ENCODE measurements around the gene ATF2. TPM values are rescaled to one million over a fixed set of nuclear protein-coding genes. Genes with fewer than 3 reads are reported as not detected.

ATF2 gene
- total and polyA plus RNA-seq, 2 of the 4 experiments (the other 2 are of a cell fraction), result 23.2 to 60.0 TPM

DNA sequence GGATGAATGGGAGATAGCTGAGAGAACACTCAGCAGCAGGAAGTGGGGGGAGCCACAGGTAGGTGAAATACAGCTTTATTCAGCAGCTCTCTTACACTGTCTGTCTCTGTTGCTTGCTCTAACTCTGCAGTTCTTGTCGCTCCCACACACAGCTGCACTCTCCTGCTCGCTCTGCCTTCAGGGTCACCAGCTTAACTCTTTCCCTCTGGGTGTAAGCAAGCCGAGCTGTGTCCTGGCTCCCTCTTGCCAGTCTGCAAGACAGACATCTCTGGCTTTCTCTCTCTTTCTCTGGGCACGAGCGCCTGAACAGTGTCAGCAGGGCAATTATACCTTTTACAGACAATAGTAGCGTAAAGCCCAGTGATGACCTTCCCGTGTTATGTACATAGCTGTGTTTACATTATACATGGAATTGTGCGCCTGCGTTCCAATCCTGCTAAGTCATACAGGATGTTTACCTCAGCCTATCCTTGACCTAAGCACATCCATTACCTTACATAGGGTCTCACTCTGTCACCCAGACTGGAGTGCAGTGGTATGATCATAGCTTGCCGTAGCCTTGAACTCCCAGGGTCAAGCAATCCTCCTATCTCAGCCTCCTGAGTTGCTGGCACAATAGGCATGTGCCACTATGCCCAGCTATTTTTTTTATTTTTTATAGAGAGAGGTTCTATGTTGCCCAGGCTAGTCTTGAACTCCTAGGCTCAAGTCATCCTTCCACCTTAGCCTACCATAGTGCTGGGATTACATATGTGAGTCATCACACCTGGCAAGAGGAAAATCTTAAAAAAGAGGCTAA, 105.0 kb downstream of the ATF2 start:
- Histone ChIP-seq H3K9me1 (ENCODE audit: insufficient read depth, low read length) (no peaks in the 10 kb centered on the region; the same call in 1 of the 2 replicates), H2BK120ac (ENCODE audit: low read depth, low read length) (no peak overlapping the region), H3K56ac (ENCODE audit: extremely low read depth, insufficient read depth, low read length) (no peak overlapping the region), H3K79me1 (ENCODE audit: low read depth in 1 of 2, low read length in 2 of 2) (no peaks in the 10 kb centered on the region), H2BK15ac (ENCODE audit: low read depth, low read length) (no peak overlapping the region), H3K23ac (ENCODE audit: low read depth, low read length) (no peak overlapping the region), H3K4me3 (ENCODE audit: insufficient read depth, low read depth, low read length) (no peak overlapping the region), H3K4me2 (ENCODE audit: low read depth, low read length) (no peak overlapping the region), H3K9ac (ENCODE audit: low read depth, low read length) (no peak overlapping the region), H4K20me1 (ENCODE audit: insufficient read depth, low read length) (no peaks in the 10 kb centered on the region), H3K36me3 (ENCODE audit: control insufficient read depth, insufficient read depth, low read length) (peaks cover 2% of the 10 kb centered on the region; the same call in 1 of the 2 replicates), H3K4me1 (ENCODE audit: control insufficient read depth, insufficient read depth, low read length) (no peaks in the 10 kb centered on the region), H2BK5ac (ENCODE audit: low read depth, low read length, poor library complexity, severe bottlenecking) (no peak overlapping the region), H4K5ac (ENCODE audit: low read depth, low read length) (no peak overlapping the region), H2AK9ac (replicated peaks; ENCODE audit: low read depth, low read length, poor library complexity) (no peak overlapping the region), H4K8ac (ENCODE audit: low read depth in 2 of 2, low read length in 2 of 2) (no peak overlapping the region), H3K18ac (ENCODE audit: low read depth, low read length) (no peak overlapping the region), H2BK20ac (ENCODE audit: low read depth, low read length) (no peak overlapping the region), H2AFZ (replicated peaks; ENCODE audit: low read length, poor library complexity) (no peak overlapping the region), H3K4ac (ENCODE audit: low read depth, low read length) (no peak overlapping the region), H2AK5ac (ENCODE audit: low read depth, low read length) (no peak overlapping the region), H3K27me3 (ENCODE audit: control insufficient read depth, insufficient read depth, low read length) (no peaks in the 10 kb centered on the region), H4K91ac (ENCODE audit: insufficient read depth, low read depth, low read length) (no peak overlapping the region), H3K14ac (replicated peaks; ENCODE audit: low read depth, low read length) (no peak overlapping the region), H3K9me3 (ENCODE audit: control insufficient read depth, insufficient read depth, low read length) (no peaks in the 10 kb centered on the region), H3K27ac (ENCODE audit: insufficient read depth, low read length) (no peak overlapping the region)
- ChIA-PET POLR2A (ENCODE audit: unreplicated experiment) (no interaction called here), CTCF (interaction anchor here (1.3 kb wide), 1 partner anchor 188 kb away, joined by 3 read pairs; no protein-coding TSS in a partner anchor)
- in situ Hi-C loops (cut with MboI; ENCODE audit: low sequenced_read_pairs), result no loop called here
- dilution Hi-C loops (cut with HindIII; ENCODE audit: low sequenced_read_pairs, unreplicated experiment), result no loop called here
- no TSS peak for BruUV-seq (replicated peaks)
- no peak for DNase-seq
- 83% methylated on average over 3 of the region's 10 CpGs; no CpG with 5 or more reads in 1 of the 2 experiments for WGBS, 2 experiments (ENCODE audit: extremely low coverage in 2 of 2, insufficient read length in 1 of 2)
- intact Hi-C loops (cut with micrococcal nuclease), result no loop called here
- TF ChIP-seq FOS (IDR thresholded peaks at IDR 0.05; ENCODE audit: low read depth, low read length), result no peak
- no peak for TF ChIP-seq CEBPB (IDR thresholded peaks at IDR 0.05; ENCODE audit: low read depth, low read length)
- TF ChIP-seq MXI1 (IDR thresholded peaks at IDR 0.05; ENCODE audit: borderline replicate concordance, low read depth, low read length), result no peak
- no peak for TF ChIP-seq NFE2L2 (IDR thresholded peaks at IDR 0.05; ENCODE audit: low read depth, low read length)
- TF ChIP-seq POLR2A (IDR thresholded peaks at IDR 0.05; ENCODE audit: low read depth, low read length), result no peak
- no peak for ATAC-seq (ENCODE audit: low read depth)

Data from IMR-90 (cell line).